WTC11 (cell line): ENCODE results near the gene RBPMS2.

Source experiments
- GABPB1 ChIP-seq: sonication (generic); formaldehyde crosslinking; IDR thresholded peaks from 2 replicates; pipeline ENCODE4 v1.8.1; 2023; ENCODE audit warnings: mild to moderate bottlenecking, missing genetic modification reagents
- NFYB ChIP-seq: sonication (generic); formaldehyde crosslinking; conservative IDR thresholded peaks from 2 replicates; pipeline ENCODE4 v1.8.0; 2022; ENCODE audit warnings: low read depth, missing genetic modification reagents
- RELA ChIP-seq: sonication (generic); formaldehyde crosslinking; IDR thresholded peaks from 2 replicates; pipeline ENCODE4 v1.8.1; 2022; ENCODE audit warnings: missing genetic modification reagents, mild to moderate bottlenecking, borderline replicate concordance
- RORB ChIP-seq: fragments of 250-450 bp; sonication (Bioruptor Pico); IDR thresholded peaks from 2 replicates; pipeline ENCODE4 v1.9.0; 2021; ENCODE audit warnings: mild to moderate bottlenecking
- TF ChIP-seq, protein P1 (sequence below): fragments of 200-600 bp; IDR thresholded peaks from 2 replicates; pipeline ENCODE4 v1.8.0; 2022; ENCODE audit warnings: antibody characterized with exemption
- TF ChIP-seq, protein P2 (sequence below): sonication (generic); formaldehyde crosslinking; IDR thresholded peaks from 2 replicates; pipeline ENCODE4 v1.8.1; 2022; ENCODE audit warnings: missing genetic modification reagents, borderline replicate concordance
- TF ChIP-seq, protein P3 (sequence below): sonication (generic); formaldehyde crosslinking; conservative IDR thresholded peaks from 2 replicates; pipeline ENCODE4 v1.8.1; 2023; ENCODE audit warnings: mild to moderate bottlenecking, low read depth, missing genetic modification reagents, moderate library complexity
- TF ChIP-seq, protein P4 (sequence below): sonication (generic); formaldehyde crosslinking; IDR thresholded peaks from 2 replicates; pipeline ENCODE4 v1.8.1; 2023; ENCODE audit warnings: mild to moderate bottlenecking, missing genetic modification reagents, moderate library complexity
- TF ChIP-seq, protein P5 (sequence below): sonication (generic); formaldehyde crosslinking; IDR thresholded peaks from 2 replicates; pipeline ENCODE4 v1.8.1; 2023; ENCODE audit warnings: mild to moderate bottlenecking, missing genetic modification reagents, moderate library complexity
- TF ChIP-seq, protein P6 (sequence below): sonication (generic); formaldehyde crosslinking; IDR thresholded peaks from 2 replicates; pipeline ENCODE4 v1.8.0; 2022; ENCODE audit warnings: mild to moderate bottlenecking, missing genetic modification reagents

DNA sequence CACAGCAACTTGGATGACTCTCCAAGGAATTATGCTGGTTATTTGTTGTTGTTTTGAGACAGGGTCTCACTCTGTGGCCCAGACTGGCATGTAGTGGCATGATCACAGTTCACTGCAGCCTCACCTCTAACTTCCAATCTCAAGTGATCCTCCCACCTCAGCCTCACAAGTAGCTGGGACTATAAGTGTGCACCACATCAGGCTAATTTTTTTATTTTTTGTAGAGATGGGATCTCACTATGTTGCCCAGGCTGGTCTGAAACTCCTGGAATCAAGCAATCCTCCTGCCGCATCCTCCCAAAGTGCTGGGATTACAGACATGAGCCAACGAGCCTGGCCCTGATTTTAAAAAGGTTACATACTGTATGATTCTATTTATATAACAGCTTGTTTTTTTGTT is 63.0 kb downstream of the RBPMS2 start:
- no peak for TF ChIP-seq NFYB (CRISPR knock-in tag)
- TF ChIP-seq, protein P1, sequence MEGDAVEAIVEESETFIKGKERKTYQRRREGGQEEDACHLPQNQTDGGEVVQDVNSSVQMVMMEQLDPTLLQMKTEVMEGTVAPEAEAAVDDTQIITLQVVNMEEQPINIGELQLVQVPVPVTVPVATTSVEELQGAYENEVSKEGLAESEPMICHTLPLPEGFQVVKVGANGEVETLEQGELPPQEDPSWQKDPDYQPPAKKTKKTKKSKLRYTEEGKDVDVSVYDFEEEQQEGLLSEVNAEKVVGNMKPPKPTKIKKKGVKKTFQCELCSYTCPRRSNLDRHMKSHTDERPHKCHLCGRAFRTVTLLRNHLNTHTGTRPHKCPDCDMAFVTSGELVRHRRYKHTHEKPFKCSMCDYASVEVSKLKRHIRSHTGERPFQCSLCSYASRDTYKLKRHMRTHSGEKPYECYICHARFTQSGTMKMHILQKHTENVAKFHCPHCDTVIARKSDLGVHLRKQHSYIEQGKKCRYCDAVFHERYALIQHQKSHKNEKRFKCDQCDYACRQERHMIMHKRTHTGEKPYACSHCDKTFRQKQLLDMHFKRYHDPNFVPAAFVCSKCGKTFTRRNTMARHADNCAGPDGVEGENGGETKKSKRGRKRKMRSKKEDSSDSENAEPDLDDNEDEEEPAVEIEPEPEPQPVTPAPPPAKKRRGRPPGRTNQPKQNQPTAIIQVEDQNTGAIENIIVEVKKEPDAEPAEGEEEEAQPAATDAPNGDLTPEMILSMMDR: no peak
- TF ChIP-seq, protein P2, sequence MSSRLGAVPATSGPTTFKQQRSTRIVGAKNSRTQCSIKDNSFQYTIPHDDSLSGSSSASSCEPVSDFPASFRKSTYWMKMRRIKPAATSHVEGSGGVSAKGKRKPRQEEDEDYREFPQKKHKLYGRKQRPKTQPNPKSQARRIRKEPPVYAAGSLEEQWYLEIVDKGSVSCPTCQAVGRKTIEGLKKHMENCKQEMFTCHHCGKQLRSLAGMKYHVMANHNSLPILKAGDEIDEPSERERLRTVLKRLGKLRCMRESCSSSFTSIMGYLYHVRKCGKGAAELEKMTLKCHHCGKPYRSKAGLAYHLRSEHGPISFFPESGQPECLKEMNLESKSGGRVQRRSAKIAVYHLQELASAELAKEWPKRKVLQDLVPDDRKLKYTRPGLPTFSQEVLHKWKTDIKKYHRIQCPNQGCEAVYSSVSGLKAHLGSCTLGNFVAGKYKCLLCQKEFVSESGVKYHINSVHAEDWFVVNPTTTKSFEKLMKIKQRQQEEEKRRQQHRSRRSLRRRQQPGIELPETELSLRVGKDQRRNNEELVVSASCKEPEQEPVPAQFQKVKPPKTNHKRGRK (CRISPR knock-in tag): no peak
- TF ChIP-seq, protein P3, sequence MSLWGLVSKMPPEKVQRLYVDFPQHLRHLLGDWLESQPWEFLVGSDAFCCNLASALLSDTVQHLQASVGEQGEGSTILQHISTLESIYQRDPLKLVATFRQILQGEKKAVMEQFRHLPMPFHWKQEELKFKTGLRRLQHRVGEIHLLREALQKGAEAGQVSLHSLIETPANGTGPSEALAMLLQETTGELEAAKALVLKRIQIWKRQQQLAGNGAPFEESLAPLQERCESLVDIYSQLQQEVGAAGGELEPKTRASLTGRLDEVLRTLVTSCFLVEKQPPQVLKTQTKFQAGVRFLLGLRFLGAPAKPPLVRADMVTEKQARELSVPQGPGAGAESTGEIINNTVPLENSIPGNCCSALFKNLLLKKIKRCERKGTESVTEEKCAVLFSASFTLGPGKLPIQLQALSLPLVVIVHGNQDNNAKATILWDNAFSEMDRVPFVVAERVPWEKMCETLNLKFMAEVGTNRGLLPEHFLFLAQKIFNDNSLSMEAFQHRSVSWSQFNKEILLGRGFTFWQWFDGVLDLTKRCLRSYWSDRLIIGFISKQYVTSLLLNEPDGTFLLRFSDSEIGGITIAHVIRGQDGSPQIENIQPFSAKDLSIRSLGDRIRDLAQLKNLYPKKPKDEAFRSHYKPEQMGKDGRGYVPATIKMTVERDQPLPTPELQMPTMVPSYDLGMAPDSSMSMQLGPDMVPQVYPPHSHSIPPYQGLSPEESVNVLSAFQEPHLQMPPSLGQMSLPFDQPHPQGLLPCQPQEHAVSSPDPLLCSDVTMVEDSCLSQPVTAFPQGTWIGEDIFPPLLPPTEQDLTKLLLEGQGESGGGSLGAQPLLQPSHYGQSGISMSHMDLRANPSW: no peak
- TF ChIP-seq, protein P4, sequence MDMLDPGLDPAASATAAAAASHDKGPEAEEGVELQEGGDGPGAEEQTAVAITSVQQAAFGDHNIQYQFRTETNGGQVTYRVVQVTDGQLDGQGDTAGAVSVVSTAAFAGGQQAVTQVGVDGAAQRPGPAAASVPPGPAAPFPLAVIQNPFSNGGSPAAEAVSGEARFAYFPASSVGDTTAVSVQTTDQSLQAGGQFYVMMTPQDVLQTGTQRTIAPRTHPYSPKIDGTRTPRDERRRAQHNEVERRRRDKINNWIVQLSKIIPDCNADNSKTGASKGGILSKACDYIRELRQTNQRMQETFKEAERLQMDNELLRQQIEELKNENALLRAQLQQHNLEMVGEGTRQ (CRISPR knock-in tag): no peak
- TF ChIP-seq, protein P5, sequence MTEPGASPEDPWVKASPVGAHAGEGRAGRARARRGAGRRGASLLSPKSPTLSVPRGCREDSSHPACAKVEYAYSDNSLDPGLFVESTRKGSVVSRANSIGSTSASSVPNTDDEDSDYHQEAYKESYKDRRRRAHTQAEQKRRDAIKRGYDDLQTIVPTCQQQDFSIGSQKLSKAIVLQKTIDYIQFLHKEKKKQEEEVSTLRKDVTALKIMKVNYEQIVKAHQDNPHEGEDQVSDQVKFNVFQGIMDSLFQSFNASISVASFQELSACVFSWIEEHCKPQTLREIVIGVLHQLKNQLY: no peak
- TF ChIP-seq GABPB1 (CRISPR knock-in tag): no peak
- no peak for TF ChIP-seq RORB
- TF ChIP-seq RELA (CRISPR knock-in tag): no peak
- TF ChIP-seq, protein P6, sequence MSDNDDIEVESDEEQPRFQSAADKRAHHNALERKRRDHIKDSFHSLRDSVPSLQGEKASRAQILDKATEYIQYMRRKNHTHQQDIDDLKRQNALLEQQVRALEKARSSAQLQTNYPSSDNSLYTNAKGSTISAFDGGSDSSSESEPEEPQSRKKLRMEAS (CRISPR knock-in tag): no peak
